ENCODE results near the gene ALPP.

DNA sequence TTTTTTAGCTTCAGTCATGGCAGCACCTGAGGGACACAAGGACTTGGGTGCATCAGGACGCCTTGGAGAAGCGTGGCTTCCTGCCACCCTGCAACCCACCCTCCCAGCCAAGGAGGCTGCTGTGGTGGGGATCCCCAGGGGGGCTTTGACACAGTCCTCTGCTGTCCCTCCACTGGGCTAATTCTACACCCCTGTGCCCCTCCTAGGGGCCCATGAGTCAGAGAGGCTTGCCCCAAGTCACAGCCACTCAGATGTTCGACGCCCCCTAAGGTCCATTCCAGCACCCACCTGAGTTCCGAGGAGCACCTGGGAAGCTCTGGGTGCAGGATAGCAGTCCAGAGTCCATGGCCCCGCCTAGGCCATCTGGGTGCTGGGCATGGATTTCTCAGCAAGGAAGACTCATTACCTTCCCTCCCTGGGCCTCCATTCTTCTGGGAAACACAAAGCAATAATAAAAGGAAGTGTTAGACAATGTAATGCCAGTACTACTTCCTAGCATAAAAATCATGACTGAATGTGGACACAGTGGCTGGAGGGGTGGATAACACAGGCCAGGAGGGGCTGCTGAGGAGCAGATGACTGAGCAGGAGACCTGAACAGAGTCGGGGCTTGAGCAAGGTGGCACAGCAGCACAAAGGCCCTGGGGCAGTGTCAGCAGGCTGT lies 31.8 kb downstream of the ALPP start:
- TF ChIP-seq, protein P1, sequence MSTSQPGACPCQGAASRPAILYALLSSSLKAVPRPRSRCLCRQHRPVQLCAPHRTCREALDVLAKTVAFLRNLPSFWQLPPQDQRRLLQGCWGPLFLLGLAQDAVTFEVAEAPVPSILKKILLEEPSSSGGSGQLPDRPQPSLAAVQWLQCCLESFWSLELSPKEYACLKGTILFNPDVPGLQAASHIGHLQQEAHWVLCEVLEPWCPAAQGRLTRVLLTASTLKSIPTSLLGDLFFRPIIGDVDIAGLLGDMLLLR (CRISPR knock-in tag; IDR thresholded peaks at IDR 0.05): no peak
- TF ChIP-seq, protein P2, sequence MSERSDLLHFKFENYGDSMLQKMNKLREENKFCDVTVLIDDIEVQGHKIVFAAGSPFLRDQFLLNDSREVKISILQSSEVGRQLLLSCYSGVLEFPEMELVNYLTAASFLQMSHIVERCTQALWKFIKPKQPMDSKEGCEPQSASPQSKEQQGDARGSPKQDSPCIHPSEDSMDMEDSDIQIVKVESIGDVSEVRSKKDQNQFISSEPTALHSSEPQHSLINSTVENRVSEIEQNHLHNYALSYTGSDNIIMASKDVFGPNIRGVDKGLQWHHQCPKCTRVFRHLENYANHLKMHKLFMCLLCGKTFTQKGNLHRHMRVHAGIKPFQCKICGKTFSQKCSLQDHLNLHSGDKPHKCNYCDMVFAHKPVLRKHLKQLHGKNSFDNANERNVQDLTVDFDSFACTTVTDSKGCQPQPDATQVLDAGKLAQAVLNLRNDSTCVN (CRISPR knock-in tag; IDR thresholded peaks at IDR 0.05; ENCODE audit: borderline replicate concordance): no peak
- TF ChIP-seq, protein P3, sequence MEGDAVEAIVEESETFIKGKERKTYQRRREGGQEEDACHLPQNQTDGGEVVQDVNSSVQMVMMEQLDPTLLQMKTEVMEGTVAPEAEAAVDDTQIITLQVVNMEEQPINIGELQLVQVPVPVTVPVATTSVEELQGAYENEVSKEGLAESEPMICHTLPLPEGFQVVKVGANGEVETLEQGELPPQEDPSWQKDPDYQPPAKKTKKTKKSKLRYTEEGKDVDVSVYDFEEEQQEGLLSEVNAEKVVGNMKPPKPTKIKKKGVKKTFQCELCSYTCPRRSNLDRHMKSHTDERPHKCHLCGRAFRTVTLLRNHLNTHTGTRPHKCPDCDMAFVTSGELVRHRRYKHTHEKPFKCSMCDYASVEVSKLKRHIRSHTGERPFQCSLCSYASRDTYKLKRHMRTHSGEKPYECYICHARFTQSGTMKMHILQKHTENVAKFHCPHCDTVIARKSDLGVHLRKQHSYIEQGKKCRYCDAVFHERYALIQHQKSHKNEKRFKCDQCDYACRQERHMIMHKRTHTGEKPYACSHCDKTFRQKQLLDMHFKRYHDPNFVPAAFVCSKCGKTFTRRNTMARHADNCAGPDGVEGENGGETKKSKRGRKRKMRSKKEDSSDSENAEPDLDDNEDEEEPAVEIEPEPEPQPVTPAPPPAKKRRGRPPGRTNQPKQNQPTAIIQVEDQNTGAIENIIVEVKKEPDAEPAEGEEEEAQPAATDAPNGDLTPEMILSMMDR (CRISPR knock-in tag; IDR thresholded peaks at IDR 0.05): no peak
- TF ChIP-seq KLF12 (CRISPR knock-in tag; IDR thresholded peaks at IDR 0.05; ENCODE audit: borderline replicate concordance) (no peak), GATA4 (IDR thresholded peaks at IDR 0.05; ENCODE audit: borderline replicate concordance, low read depth) (no peak), PLRG1 (conservative IDR thresholded peaks at IDR 0.05) (no peak), JUN (CRISPR knock-in tag; IDR thresholded peaks at IDR 0.05) (no peak), SP1 (IDR thresholded peaks at IDR 0.05) (no peak), SP1 (CRISPR knock-in tag; IDR thresholded peaks at IDR 0.05) (no peak)
- TF ChIP-seq, protein P4, sequence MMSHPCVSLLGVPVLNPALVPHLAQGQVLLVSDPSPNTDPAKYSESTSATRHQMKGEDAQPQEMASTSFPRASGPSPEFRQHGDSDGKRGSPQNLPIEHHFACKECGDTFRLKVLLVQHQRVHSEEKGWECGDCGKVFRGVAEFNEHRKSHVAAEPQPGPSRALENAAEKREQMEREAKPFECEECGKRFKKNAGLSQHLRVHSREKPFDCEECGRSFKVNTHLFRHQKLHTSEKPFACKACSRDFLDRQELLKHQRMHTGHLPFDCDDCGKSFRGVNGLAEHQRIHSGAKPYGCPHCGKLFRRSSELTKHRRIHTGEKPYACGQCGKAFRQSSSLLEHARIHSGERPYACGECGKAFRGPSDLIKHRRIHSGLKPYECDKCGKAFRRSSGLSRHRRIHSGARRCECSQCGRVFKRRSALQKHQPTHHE (CRISPR knock-in tag; IDR thresholded peaks at IDR 0.05; ENCODE audit: borderline replicate concordance): no peak
- TF ChIP-seq, protein P5, sequence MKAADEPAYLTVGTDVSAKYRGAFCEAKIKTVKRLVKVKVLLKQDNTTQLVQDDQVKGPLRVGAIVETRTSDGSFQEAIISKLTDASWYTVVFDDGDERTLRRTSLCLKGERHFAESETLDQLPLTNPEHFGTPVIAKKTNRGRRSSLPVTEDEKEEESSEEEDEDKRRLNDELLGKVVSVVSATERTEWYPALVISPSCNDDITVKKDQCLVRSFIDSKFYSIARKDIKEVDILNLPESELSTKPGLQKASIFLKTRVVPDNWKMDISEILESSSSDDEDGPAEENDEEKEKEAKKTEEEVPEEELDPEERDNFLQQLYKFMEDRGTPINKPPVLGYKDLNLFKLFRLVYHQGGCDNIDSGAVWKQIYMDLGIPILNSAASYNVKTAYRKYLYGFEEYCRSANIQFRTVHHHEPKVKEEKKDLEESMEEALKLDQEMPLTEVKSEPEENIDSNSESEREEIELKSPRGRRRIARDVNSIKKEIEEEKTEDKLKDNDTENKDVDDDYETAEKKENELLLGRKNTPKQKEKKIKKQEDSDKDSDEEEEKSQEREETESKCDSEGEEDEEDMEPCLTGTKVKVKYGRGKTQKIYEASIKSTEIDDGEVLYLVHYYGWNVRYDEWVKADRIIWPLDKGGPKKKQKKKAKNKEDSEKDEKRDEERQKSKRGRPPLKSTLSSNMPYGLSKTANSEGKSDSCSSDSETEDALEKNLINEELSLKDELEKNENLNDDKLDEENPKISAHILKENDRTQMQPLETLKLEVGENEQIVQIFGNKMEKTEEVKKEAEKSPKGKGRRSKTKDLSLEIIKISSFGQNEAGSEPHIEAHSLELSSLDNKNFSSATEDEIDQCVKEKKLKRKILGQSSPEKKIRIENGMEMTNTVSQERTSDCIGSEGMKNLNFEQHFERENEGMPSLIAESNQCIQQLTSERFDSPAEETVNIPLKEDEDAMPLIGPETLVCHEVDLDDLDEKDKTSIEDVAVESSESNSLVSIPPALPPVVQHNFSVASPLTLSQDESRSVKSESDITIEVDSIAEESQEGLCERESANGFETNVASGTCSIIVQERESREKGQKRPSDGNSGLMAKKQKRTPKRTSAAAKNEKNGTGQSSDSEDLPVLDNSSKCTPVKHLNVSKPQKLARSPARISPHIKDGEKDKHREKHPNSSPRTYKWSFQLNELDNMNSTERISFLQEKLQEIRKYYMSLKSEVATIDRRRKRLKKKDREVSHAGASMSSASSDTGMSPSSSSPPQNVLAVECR (CRISPR knock-in tag; IDR thresholded peaks at IDR 0.05; ENCODE audit: borderline replicate concordance): no peak
- TF ChIP-seq, protein P6, sequence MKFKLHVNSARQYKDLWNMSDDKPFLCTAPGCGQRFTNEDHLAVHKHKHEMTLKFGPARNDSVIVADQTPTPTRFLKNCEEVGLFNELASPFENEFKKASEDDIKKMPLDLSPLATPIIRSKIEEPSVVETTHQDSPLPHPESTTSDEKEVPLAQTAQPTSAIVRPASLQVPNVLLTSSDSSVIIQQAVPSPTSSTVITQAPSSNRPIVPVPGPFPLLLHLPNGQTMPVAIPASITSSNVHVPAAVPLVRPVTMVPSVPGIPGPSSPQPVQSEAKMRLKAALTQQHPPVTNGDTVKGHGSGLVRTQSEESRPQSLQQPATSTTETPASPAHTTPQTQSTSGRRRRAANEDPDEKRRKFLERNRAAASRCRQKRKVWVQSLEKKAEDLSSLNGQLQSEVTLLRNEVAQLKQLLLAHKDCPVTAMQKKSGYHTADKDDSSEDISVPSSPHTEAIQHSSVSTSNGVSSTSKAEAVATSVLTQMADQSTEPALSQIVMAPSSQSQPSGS (CRISPR knock-in tag; IDR thresholded peaks at IDR 0.05): no peak
